SK-N-MC (cell line): ENCODE results near the gene EVX1.

Experiments
- EZH2 ChIP-seq: fragments of 200-600 bp; sonication (generic); IDR thresholded peaks from one replicate; pipeline ENCODE4 v1.6.1; 2017; ENCODE audit warnings: antibody characterized with exemption
- FOXP2 ChIP-seq: optimal IDR thresholded peaks from 2 replicates; pipeline ENCODE3; 2011; ENCODE audit warnings: mild to moderate bottlenecking, moderate library complexity; ENCODE audit not compliant: insufficient read depth; ENCODE audit errors: extremely low read length, control extremely low read depth
- POLR2AphosphoS5 ChIP-seq: IDR thresholded peaks from 2 replicates; pipeline ENCODE4 v1.6.1; 2012; ENCODE audit warnings: mild to moderate bottlenecking, low read depth, low read length, borderline replicate concordance

DNA sequence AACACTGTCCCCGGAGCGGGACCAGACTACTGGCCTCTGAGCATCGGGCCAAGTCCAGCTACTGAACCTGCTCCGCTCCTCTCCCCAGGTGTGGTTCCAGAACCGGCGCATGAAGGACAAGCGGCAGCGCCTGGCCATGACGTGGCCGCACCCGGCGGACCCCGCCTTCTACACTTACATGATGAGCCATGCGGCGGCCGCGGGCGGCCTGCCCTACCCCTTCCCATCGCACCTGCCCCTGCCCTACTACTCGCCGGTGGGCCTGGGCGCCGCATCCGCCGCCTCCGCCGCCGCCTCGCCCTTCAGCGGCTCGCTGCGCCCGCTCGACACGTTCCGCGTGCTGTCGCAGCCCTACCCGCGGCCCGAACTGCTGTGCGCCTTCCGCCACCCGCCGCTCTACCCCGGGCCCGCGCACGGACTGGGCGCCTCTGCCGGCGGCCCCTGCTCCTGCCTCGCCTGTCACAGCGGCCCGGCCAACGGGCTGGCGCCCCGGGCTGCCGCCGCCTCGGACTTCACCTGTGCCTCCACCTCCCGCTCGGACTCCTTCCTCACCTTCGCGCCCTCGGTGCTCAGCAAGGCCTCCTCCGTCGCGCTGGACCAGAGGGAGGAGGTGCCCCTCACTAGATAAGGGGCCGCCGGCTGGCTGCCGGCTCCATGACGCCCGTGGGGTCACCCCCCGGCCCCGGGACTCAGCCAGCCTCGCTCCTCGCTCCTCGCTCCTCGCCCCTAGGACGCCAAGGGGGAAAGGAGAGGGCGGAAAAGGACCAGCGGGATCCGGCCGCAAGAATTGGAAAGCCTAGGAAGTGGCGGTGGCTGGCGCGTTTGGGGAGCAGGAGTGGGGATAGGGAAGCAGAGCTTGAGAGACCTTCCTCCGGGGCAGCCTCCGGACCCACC, 3.4 kb downstream of the EVX1 start:
- TF ChIP-seq POLR2AphosphoS5 (no peak), EZH2 (peak; percentile 98), FOXP2 (no peak)
